Heart left ventricle (tissue), 16 donors: ENCODE measurements around the gene PEPD. TPM values are rescaled to one million over a fixed set of nuclear protein-coding genes. Genes with fewer than 3 reads are reported as not detected.

Experiments used
- ATAC-seq, 4 donors: fragments of 200-7000 bp; cut with Tn5 transposase; one replicate each; pipeline ENCODE4 v1.9.1; 2020 to 2022; ENCODE audit warnings: moderate library complexity in 4 of 4, mild to moderate bottlenecking in 3 of 4, moderate number of reproducible peaks in 1 of 4
- DNase-seq, 5 donors: peaks; one replicate each; pipeline ENCODE4 v3.0.0-alpha.2; 2020
- H3K27ac ChIP-seq, 12 donors: fragments of 200-600 bp; sonication (generic) in 4 of 12; one replicate each; pipeline versions ENCODE4 v1.5.0 to v1.8.0; 2016 to 2022; ENCODE audit warnings: mild to moderate bottlenecking in 2 of 12
- H3K27me3 ChIP-seq, 9 donors: fragments of 200-600 bp; sonication (generic) in 2 of 9; one replicate each; pipeline versions ENCODE4 v1.5.1 to v1.8.0; 2016 to 2022; ENCODE audit warnings: mild to moderate bottlenecking in 3 of 9
- H3K36me3 ChIP-seq, 9 donors: fragments of 200-600 bp; sonication (generic) in 2 of 9; one replicate each; pipeline versions ENCODE4 v1.5.0 to v1.8.0; 2018 to 2022; ENCODE audit warnings: mild to moderate bottlenecking in 2 of 9
- H3K4me1 ChIP-seq, 12 donors: fragments of 200-600 bp; sonication (generic) in 4 of 12; one replicate each; pipeline versions ENCODE4 v1.5.0 to v1.8.0; 2016 to 2022; ENCODE audit warnings: mild to moderate bottlenecking in 3 of 12
- H3K4me3 ChIP-seq, 12 donors: fragments of 200-600 bp; sonication (generic) in 4 of 12; one replicate each; pipeline versions ENCODE4 v1.5.0 to v1.8.0; 2017 to 2022; ENCODE audit warnings: mild to moderate bottlenecking in 9 of 12, moderate library complexity in 4 of 12
- H3K9me3 ChIP-seq, 12 donors: fragments of 200-600 bp; sonication (generic) in 4 of 12; one replicate each; pipeline versions ENCODE4 v1.5.0 to v1.8.0; 2016 to 2022; ENCODE audit warnings: mild to moderate bottlenecking in 1 of 12
- CTCF ChIP-seq, 12 donors: fragments of 200-600 bp; sonication (generic) in 4 of 12; IDR thresholded peaks; one replicate each; pipeline versions ENCODE4 v1.5.0 to v1.8.0; 2018 to 2022; ENCODE audit warnings: antibody characterized with exemption in 12 of 12, mild to moderate bottlenecking in 5 of 12
- POLR2A ChIP-seq, 2 donors: fragments of 450-650 bp; IDR thresholded peaks; one replicate each; pipeline ENCODE4 v1.6.1; 2017; ENCODE audit warnings: antibody characterized with exemption in 2 of 2, mild to moderate bottlenecking in 2 of 2, moderate library complexity in 2 of 2
- WGBS, 4 donors: extraction: QIAGEN DNeasy Blood & Tissue Kit in 2 of 4; methylation state at CpG; one replicate each; pipeline versions ENCODE4 v1.1.5 to v1.1.7; 2013 to 2018; 5-methylcytosine and 5-hydroxymethylcytosine counted together
- intact Hi-C, 10 donors: fragments of 100-400 bp; cut with DNase I; formaldehyde crosslinking; loops; one replicate each; pipeline versions ENCODE4 v1.11.1 to v1.14.2; 2022
- polyA plus RNA-seq, 2 donors: library from polyadenylated mRNA; stranded (reverse); fragments of 200-250 nt; gene quantifications; one replicate each; pipeline ENCODE4 v1.2.3, GENCODE V29; 2013
- total RNA-seq, 9 donors: library from RNA; depleted of rRNA in 2 of 9; stranded (reverse); fragments of >200 nt in 2 of 9; fragmentation: NEBNext Ultra II Directional in 3 of 9; extraction: Animal tissue kit (Norgen Biotek cat#: 25700) in 3 of 9; gene quantifications; one replicate each; pipeline versions ENCODE4 v1.1.0 to v1.2.4, GENCODE V29; 2016 to 2023
- donor health status: ischemic (EF 13 %, LVEDD 7.1; RV severe dilation, severe dysfunction).
- donor health status: healthy with polysubstance abuse.
- donor health status: DM: no; HTN: yes; CAD: no.
- donor health status: DM: no; HTN: no; CAD: no.
- donor health status: ischemic (EF 25% LVEDD 6.9; RV normal size, moderate dysfunction).
- donor health status: ischemic (EF 25% LVEDD 5.7; RV mildly dilated, moderate dysfunction).
- donor health status: healthy.
- donor health status: DM: yes; HTN: yes; CAD: no.
- donor health status: ischemic (EF 35%, LVEDD 5.7; RV mildly dilated, moderate dysfunction).
- donor health status: nonischemic (EF 11% LVEDD 7.7; RV severe dilation, severe dysfunction).
- donor health status: DM: yes; HTN: yes; CAD: no.
- donor health status: PGD.
- donor health status: ischemic (EF 29% LVEDD 5.4; RV normal size, mild dysfunction).
- donor health status: nonischemic (EF 23%, LVEDD 6.1; RV moderate dilation, normal function).

PEPD gene
- total and polyA plus RNA-seq, 11 donors, result 19.4 to 45.7 (median 29.9) TPM

- Histone ChIP-seq H3K9me3 (no peaks in the 10 kb centered on the region), H3K36me3 (peaks cover 0 to 24% (median 8%) of the 10 kb centered on the region in 9 donors), H3K4me3 (no peak overlapping the region), H3K27me3 (no peaks in the 10 kb centered on the region), H3K27ac (no peak overlapping the region), H3K4me1 (peaks cover 0 to 38% (median 15%) of the 10 kb centered on the region in 12 donors)
- DNase-seq (no peak), ATAC-seq (no peak)
- TF ChIP-seq POLR2A (IDR thresholded peaks at IDR 0.05) (no peak), CTCF (IDR thresholded peaks at IDR 0.05) (no peak)
- WGBS, 4 donors, result 92 to 100% (median 97%) methylated on average over 1 of the region's 1 CpG
- intact Hi-C loops, result no loop called here
These were observed 15.8 kb downstream of the PEPD start for GRCh38 chr19:33505823-33506222.

GRCh38 chr19:33505148-33505547, 16.4 kb downstream of the PEPD start:
- H3K9me3 ChIP-seq, result no peaks in the 10 kb centered on the region
- H3K4me3 ChIP-seq, result no peak overlapping the region
- H3K27me3 ChIP-seq, result no peaks in the 10 kb centered on the region
- peaks cover 0 to 31% (median 9%) of the 10 kb centered on the region in 9 donors for H3K36me3 ChIP-seq
- 86 to 94% (median 93%) methylated on average over 9 to 16 of the region's 16 CpGs for WGBS, 4 donors
- DNase-seq (peak in 1 of 5 donors; percentile 14), ATAC-seq (no peak)
- intact Hi-C loops, result no loop called here
- TF ChIP-seq POLR2A (IDR thresholded peaks at IDR 0.05) (no peak), CTCF (IDR thresholded peaks at IDR 0.05) (no peak)
- H3K4me1 ChIP-seq, result peaks cover 0 to 38% (median 15%) of the 10 kb centered on the region in 12 donors
- H3K27ac ChIP-seq, result no peak overlapping the region

- H3K9me3 ChIP-seq, result no peaks in the 10 kb centered on the region
- peaks cover 0 to 30% (median 14%) of the 10 kb centered on the region in 12 donors for H3K4me1 ChIP-seq
- no peak overlapping the region for H3K4me3 ChIP-seq
- peaks cover 0 to 33% (median 15%) of the 10 kb centered on the region in 9 donors for H3K36me3 ChIP-seq
- ATAC-seq, result peak in 1 of 4 donors; percentile 2
- no peak for TF ChIP-seq CTCF (IDR thresholded peaks at IDR 0.05)
- no peak for TF ChIP-seq POLR2A (IDR thresholded peaks at IDR 0.05)
- no peaks in the 10 kb centered on the region for H3K27me3 ChIP-seq
- DNase-seq, result peak in 1 of 5 donors; percentile 13
- intact Hi-C loops, result no loop called here
- 60 to 66% (median 65%) methylated on average over 4 to 5 of the region's 5 CpGs for WGBS, 4 donors
- no peak overlapping the region for H3K27ac ChIP-seq
These were observed 17.5 kb downstream of the PEPD start for GRCh38 chr19:33504058-33504444.

- 78 to 92% (median 85%) methylated on average over 19 to 21 of the region's 21 CpGs for WGBS, 4 donors
- no peak overlapping the region for H3K27ac ChIP-seq
- no peak overlapping the region for H3K4me3 ChIP-seq
- peaks cover 0 to 34% (median 17%) of the 10 kb centered on the region in 9 donors for H3K36me3 ChIP-seq
- ATAC-seq (peak in 1 of 4 donors; percentile 7), DNase-seq (peak in 3 of 5 donors; percentile 4 to 24 (median 13))
- H3K4me1 ChIP-seq, result peaks cover 0 to 24% (median 14%) of the 10 kb centered on the region in 12 donors
- no peaks in the 10 kb centered on the region for H3K27me3 ChIP-seq
- H3K9me3 ChIP-seq, result no peaks in the 10 kb centered on the region
- intact Hi-C loops, result no loop called here
- TF ChIP-seq POLR2A (IDR thresholded peaks at IDR 0.05), result no peak
- TF ChIP-seq CTCF (IDR thresholded peaks at IDR 0.05), result no peak
These were observed 18.0 kb downstream of the PEPD start for GRCh38 chr19:33503433-33504057.
